ENCODE data around the gene NTM. TPM values are rescaled to one million over a fixed set of nuclear protein-coding genes. Genes with fewer than 3 reads are reported as not detected.

Gene NTM
- total RNA-seq, 1 experiment from 2014 or later: 9.9 TPM

DNA sequence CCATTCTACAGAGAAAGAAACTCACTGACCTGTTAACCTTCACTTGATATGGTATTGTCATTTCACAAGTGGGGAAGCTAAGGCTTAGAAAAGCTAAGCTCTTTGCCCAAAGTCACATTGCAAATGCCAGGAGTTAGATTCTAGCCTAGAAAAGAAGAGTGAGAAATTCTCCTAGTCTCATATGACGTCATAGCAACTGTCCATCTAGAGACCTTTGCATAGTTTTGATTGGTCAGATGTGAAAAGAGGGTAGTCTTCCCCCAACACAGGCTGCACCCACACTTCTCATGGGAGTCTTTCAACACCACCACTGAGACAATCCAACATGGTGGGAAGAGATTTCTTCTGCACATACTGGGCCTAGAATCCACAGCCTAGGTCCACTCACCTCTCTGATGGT lies 197.9 kb downstream of the NTM start:
- H3T11ph ChIP-seq (ENCODE audit: low read length): no peak overlapping the region
- H4K20me1 ChIP-seq (ENCODE audit: control insufficient read depth, insufficient read depth, insufficient read length): no peaks in the 10 kb centered on the region
- no peak overlapping the region for H3K14ac ChIP-seq (ENCODE audit: insufficient read depth, low read length)
- no peak overlapping the region for H4K5ac ChIP-seq (ENCODE audit: insufficient read length, low read depth, low read length)
- no peak overlapping the region for H3K9ac ChIP-seq (ENCODE audit: extremely low read depth, insufficient read length, low read length)
- H2AK5ac ChIP-seq (ENCODE audit: insufficient read length, low read length): no peak overlapping the region
- TF ChIP-seq, protein P1, sequence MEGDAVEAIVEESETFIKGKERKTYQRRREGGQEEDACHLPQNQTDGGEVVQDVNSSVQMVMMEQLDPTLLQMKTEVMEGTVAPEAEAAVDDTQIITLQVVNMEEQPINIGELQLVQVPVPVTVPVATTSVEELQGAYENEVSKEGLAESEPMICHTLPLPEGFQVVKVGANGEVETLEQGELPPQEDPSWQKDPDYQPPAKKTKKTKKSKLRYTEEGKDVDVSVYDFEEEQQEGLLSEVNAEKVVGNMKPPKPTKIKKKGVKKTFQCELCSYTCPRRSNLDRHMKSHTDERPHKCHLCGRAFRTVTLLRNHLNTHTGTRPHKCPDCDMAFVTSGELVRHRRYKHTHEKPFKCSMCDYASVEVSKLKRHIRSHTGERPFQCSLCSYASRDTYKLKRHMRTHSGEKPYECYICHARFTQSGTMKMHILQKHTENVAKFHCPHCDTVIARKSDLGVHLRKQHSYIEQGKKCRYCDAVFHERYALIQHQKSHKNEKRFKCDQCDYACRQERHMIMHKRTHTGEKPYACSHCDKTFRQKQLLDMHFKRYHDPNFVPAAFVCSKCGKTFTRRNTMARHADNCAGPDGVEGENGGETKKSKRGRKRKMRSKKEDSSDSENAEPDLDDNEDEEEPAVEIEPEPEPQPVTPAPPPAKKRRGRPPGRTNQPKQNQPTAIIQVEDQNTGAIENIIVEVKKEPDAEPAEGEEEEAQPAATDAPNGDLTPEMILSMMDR (conservative IDR thresholded peaks at IDR 0.05): no peak
- H3K79me2 ChIP-seq (ENCODE audit: insufficient read depth, low read length): no peaks in the 10 kb centered on the region
- H3K27me3 ChIP-seq (ENCODE audit: insufficient read depth, low read length): no peaks in the 10 kb centered on the region
- no peak overlapping the region for H3K4me3 Mint-ChIP-seq
- DNase-seq: no peak
- H2AFZ ChIP-seq (ENCODE audit: low read length): no peak overlapping the region
- no peak overlapping the region for H3K27ac Mint-ChIP-seq
- no peak overlapping the region for H3K23ac ChIP-seq (ENCODE audit: insufficient read length, low read depth, low read length)
- H3K4me2 ChIP-seq (ENCODE audit: insufficient read depth, insufficient read length, low read length): no peak overlapping the region
- no peak overlapping the region for H3K27ac ChIP-seq (ENCODE audit: insufficient read length, low read depth, low read length)
- no peaks in the 10 kb centered on the region for H3K23me2 ChIP-seq (ENCODE audit: insufficient read length, low read depth, low read length, poor library complexity, severe bottlenecking)
- peaks cover 4% of the 10 kb centered on the region for H3K27me3 Mint-ChIP-seq (ENCODE audit: low read depth)
- no peak overlapping the region for H2BK12ac ChIP-seq (ENCODE audit: insufficient read length, low read depth, low read length)
- no peak overlapping the region for H4K91ac ChIP-seq (ENCODE audit: insufficient read length, low read depth, low read length)
- no peak overlapping the region for H3K4ac ChIP-seq (ENCODE audit: low read depth, low read length)
- no peaks in the 10 kb centered on the region for H3K9me3 ChIP-seq (ENCODE audit: control insufficient read depth, low read depth, low read length)
- H3K36me3 Mint-ChIP-seq (ENCODE audit: insufficient read depth in 1 of 3, low read depth in 3 of 3): no peaks in the 10 kb centered on the region
- no peak overlapping the region for H3K56ac ChIP-seq (ENCODE audit: insufficient read length, low read depth, low read length)
- no peak overlapping the region for H2BK15ac ChIP-seq (ENCODE audit: low read depth, low read length)
- peaks cover 6 to 8% of the 10 kb centered on the region in 2 experiments; a peak in 3 of 4 replicates for H3K4me1 Mint-ChIP-seq
- WGBS (ENCODE audit: extremely low coverage, insufficient read length, low lambda C conversion rate): no CpG with 5 or more reads among the region's 1 CpG
- no peaks in the 10 kb centered on the region for H3K79me1 ChIP-seq (ENCODE audit: insufficient read depth, low read depth, low read length, poor library complexity, severe bottlenecking)
- no peak overlapping the region for H2BK20ac ChIP-seq (ENCODE audit: low read depth, low read length, poor library complexity, severe bottlenecking)
- no peaks in the 10 kb centered on the region for H3K4me1 ChIP-seq (ENCODE audit: insufficient read depth, low read length)
- H2BK5ac ChIP-seq (ENCODE audit: insufficient read length, low read length): no peak overlapping the region
- no peak overlapping the region for H3K18ac ChIP-seq (ENCODE audit: insufficient read length, low read depth, low read length)
- H2BK120ac ChIP-seq (ENCODE audit: low read depth, low read length, poor library complexity, severe bottlenecking): no peak overlapping the region
- no peaks in the 10 kb centered on the region for H3K9me3 Mint-ChIP-seq
- H4K8ac ChIP-seq (replicated peaks; ENCODE audit: insufficient read length, low read depth, low read length): no peak overlapping the region
